Measurements from ENCODE around the gene NGLY1. TPM values are rescaled to one million over a fixed set of nuclear protein-coding genes. Genes with fewer than 3 reads are reported as not detected.

Gene NGLY1
- total RNA-seq, 5 donors from 2014 or later (not counting 1 experiment from before 2014, with no cell fraction given): 58.6 to 67.0 (median 61.4) TPM

GRCh38 chr3:25821746-25822573 is 38.7 kb upstream of the NGLY1 start:
- peaks cover 11 to 16% (median 13%) of the 10 kb centered on the region in 3 donors for H3K4me1 Mint-ChIP-seq

GRCh38 chr3:25820816-25821486 is 37.7 kb upstream of the NGLY1 start:
- CTCF ChIA-PET: no interaction called here
- no CpG with 5 or more reads among the region's 4 CpGs for WGBS (ENCODE audit: insufficient coverage)

More at GRCh38 chr3:25821746-25822573, 38.7 kb upstream of the NGLY1 start:
- no peak overlapping the region for H3K27ac Mint-ChIP-seq
- H3K4me3 ChIP-seq (ENCODE audit: control insufficient read depth in 1 of 2, extremely low read depth in 1 of 2, low read length in 1 of 2): no peak overlapping the region
- H3K9me3 ChIP-seq: no peaks in the 10 kb centered on the region
- no CpG with 5 or more reads among the region's 4 CpGs for WGBS (ENCODE audit: insufficient coverage)
- ChIA-PET CTCF (no interaction called here), POLR2A (no interaction called here)
- H3K27me3 Mint-ChIP-seq: peaks cover 0 to 2% of the 10 kb centered on the region in 2 donors
- H3K4me1 ChIP-seq (ENCODE audit: control insufficient read depth in 1 of 2, extremely low read depth in 1 of 2, insufficient read depth in 2 of 2, low read length in 2 of 2): peaks cover 0 to 2% of the 10 kb centered on the region in 2 experiments
- H3K27me3 ChIP-seq (replicated peaks in 1 of 2; ENCODE audit: control insufficient read depth in 2 of 2, extremely low read depth in 1 of 2, insufficient read depth in 2 of 2, low read length in 1 of 2): no peaks in the 10 kb centered on the region
- H3K9me3 Mint-ChIP-seq: peaks cover 0 to 5% (median 0%) of the 10 kb centered on the region in 3 donors
- ATAC-seq (replicated peaks in 1 of 4): no peak
- H3K36me3 Mint-ChIP-seq: no peaks in the 10 kb centered on the region
- no peak overlapping the region for H3K4me3 Mint-ChIP-seq
- H3K36me3 ChIP-seq (ENCODE audit: control insufficient read depth in 2 of 2, extremely low read depth in 1 of 2, insufficient read depth in 1 of 2, low read length in 1 of 2): no peaks in the 10 kb centered on the region
- no peak overlapping the region for H3K27ac ChIP-seq (ENCODE audit: low read length)
- no peak for DNase-seq

GRCh38 chr3:25820366-25820765 is 37.1 kb upstream of the NGLY1 start:
- ATAC-seq (replicated peaks in 1 of 4): no peak
- H3K4me3 Mint-ChIP-seq: no peak overlapping the region
- Histone ChIP-seq H3K36me3 (ENCODE audit: control insufficient read depth in 2 of 2, extremely low read depth in 1 of 2, insufficient read depth in 1 of 2, low read length in 1 of 2) (no peaks in the 10 kb centered on the region), H3K9me3 (no peaks in the 10 kb centered on the region), H3K4me3 (ENCODE audit: control insufficient read depth in 1 of 2, extremely low read depth in 1 of 2, low read length in 1 of 2) (no peak overlapping the region), H3K27me3 (replicated peaks in 1 of 2; ENCODE audit: control insufficient read depth in 2 of 2, extremely low read depth in 1 of 2, insufficient read depth in 2 of 2, low read length in 1 of 2) (no peaks in the 10 kb centered on the region), H3K27ac (ENCODE audit: low read length) (no peak overlapping the region), H3K4me1 (ENCODE audit: control insufficient read depth in 1 of 2, extremely low read depth in 1 of 2, insufficient read depth in 2 of 2, low read length in 2 of 2) (no peaks in the 10 kb centered on the region)
- no peaks in the 10 kb centered on the region for H3K36me3 Mint-ChIP-seq
- H3K27ac Mint-ChIP-seq: no peak overlapping the region
- H3K27me3 Mint-ChIP-seq: peaks cover 2 to 4% of the 10 kb centered on the region in 2 donors
- peaks cover 0 to 3% (median 0%) of the 10 kb centered on the region in 3 donors for H3K4me1 Mint-ChIP-seq
- ChIA-PET POLR2A (no interaction called here), CTCF (no interaction called here)
- no peak for DNase-seq
- H3K9me3 Mint-ChIP-seq: no peaks in the 10 kb centered on the region

More at GRCh38 chr3:25820816-25821486, 37.7 kb upstream of the NGLY1 start:
- no peak for DNase-seq
- POLR2A ChIA-PET: no interaction called here
- no peak overlapping the region for H3K27ac Mint-ChIP-seq
- no peak overlapping the region for H3K4me3 ChIP-seq (ENCODE audit: control insufficient read depth in 1 of 2, extremely low read depth in 1 of 2, low read length in 1 of 2)
- H3K27me3 Mint-ChIP-seq: peaks cover 2 to 4% of the 10 kb centered on the region in 2 donors
- no peaks in the 10 kb centered on the region for H3K36me3 Mint-ChIP-seq
- H3K36me3 ChIP-seq (ENCODE audit: control insufficient read depth in 2 of 2, extremely low read depth in 1 of 2, insufficient read depth in 1 of 2, low read length in 1 of 2): no peaks in the 10 kb centered on the region
- no peak for ATAC-seq (replicated peaks in 1 of 4)
- no peaks in the 10 kb centered on the region for H3K9me3 ChIP-seq
- H3K9me3 Mint-ChIP-seq: peaks cover 0 to 2% (median 0%) of the 10 kb centered on the region in 3 donors
- H3K4me1 ChIP-seq (ENCODE audit: control insufficient read depth in 1 of 2, extremely low read depth in 1 of 2, insufficient read depth in 2 of 2, low read length in 2 of 2): no peaks in the 10 kb centered on the region
- H3K4me3 Mint-ChIP-seq: no peak overlapping the region
- H3K4me1 Mint-ChIP-seq: peaks cover 2 to 6% (median 3%) of the 10 kb centered on the region in 3 donors
- H3K27ac ChIP-seq (ENCODE audit: low read length): no peak overlapping the region
- no peaks in the 10 kb centered on the region for H3K27me3 ChIP-seq (replicated peaks in 1 of 2; ENCODE audit: control insufficient read depth in 2 of 2, extremely low read depth in 1 of 2, insufficient read depth in 2 of 2, low read length in 1 of 2)

GRCh38 chr3:25818335-25818734 is 35.1 kb upstream of the NGLY1 start:
- Histone ChIP-seq H3K9me3 (no peaks in the 10 kb centered on the region), H3K4me1 (ENCODE audit: control insufficient read depth in 1 of 2, extremely low read depth in 1 of 2, insufficient read depth in 2 of 2, low read length in 2 of 2) (no peaks in the 10 kb centered on the region), H3K4me3 (ENCODE audit: control insufficient read depth in 1 of 2, extremely low read depth in 1 of 2, low read length in 1 of 2) (no peak overlapping the region), H3K36me3 (ENCODE audit: control insufficient read depth in 2 of 2, extremely low read depth in 1 of 2, insufficient read depth in 1 of 2, low read length in 1 of 2) (no peaks in the 10 kb centered on the region), H3K27me3 (replicated peaks in 1 of 2; ENCODE audit: control insufficient read depth in 2 of 2, extremely low read depth in 1 of 2, insufficient read depth in 2 of 2, low read length in 1 of 2) (no peaks in the 10 kb centered on the region), H3K27ac (ENCODE audit: low read length) (no peak overlapping the region)
- Mint-ChIP-seq H3K27ac (no peak overlapping the region), H3K4me3 (no peak overlapping the region), H3K36me3 (no peaks in the 10 kb centered on the region), H3K9me3 (no peaks in the 10 kb centered on the region), H3K27me3 (peaks cover 2 to 4% of the 10 kb centered on the region in 2 donors), H3K4me1 (no peaks in the 10 kb centered on the region)
- ATAC-seq (replicated peaks in 1 of 4) (no peak), DNase-seq (no peak)
- WGBS (ENCODE audit: insufficient coverage): 29% methylated on average over 1 of the region's 4 CpGs
- ChIA-PET CTCF (no interaction called here), POLR2A (no interaction called here)

- ChIA-PET POLR2A (no interaction called here), CTCF (no interaction called here)
- no peak overlapping the region for H3K4me3 Mint-ChIP-seq
- no peak overlapping the region for H3K27ac Mint-ChIP-seq
- Histone ChIP-seq H3K36me3 (ENCODE audit: control insufficient read depth in 2 of 2, extremely low read depth in 1 of 2, insufficient read depth in 1 of 2, low read length in 1 of 2) (no peaks in the 10 kb centered on the region), H3K27me3 (replicated peaks in 1 of 2; ENCODE audit: control insufficient read depth in 2 of 2, extremely low read depth in 1 of 2, insufficient read depth in 2 of 2, low read length in 1 of 2) (no peaks in the 10 kb centered on the region), H3K27ac (ENCODE audit: low read length) (no peak overlapping the region), H3K4me1 (ENCODE audit: control insufficient read depth in 1 of 2, extremely low read depth in 1 of 2, insufficient read depth in 2 of 2, low read length in 2 of 2) (no peaks in the 10 kb centered on the region), H3K9me3 (no peaks in the 10 kb centered on the region), H3K4me3 (ENCODE audit: control insufficient read depth in 1 of 2, extremely low read depth in 1 of 2, low read length in 1 of 2) (no peak overlapping the region)
- H3K9me3 Mint-ChIP-seq: no peaks in the 10 kb centered on the region
- ATAC-seq (replicated peaks in 1 of 4) (no peak), DNase-seq (no peak)
- no CpG with 5 or more reads among the region's 1 CpG for WGBS (ENCODE audit: insufficient coverage)
- H3K36me3 Mint-ChIP-seq: no peaks in the 10 kb centered on the region
- H3K27me3 Mint-ChIP-seq: peaks cover 2 to 4% of the 10 kb centered on the region in 2 donors
- H3K4me1 Mint-ChIP-seq: no peaks in the 10 kb centered on the region
Measured at GRCh38 chr3:25817638-25818037, 34.4 kb upstream of the NGLY1 start.

- peaks cover 2 to 4% of the 10 kb centered on the region in 2 donors for H3K27me3 Mint-ChIP-seq
- H3K4me1 Mint-ChIP-seq: no peaks in the 10 kb centered on the region
- H3K4me3 Mint-ChIP-seq: no peak overlapping the region
- H3K36me3 Mint-ChIP-seq: no peaks in the 10 kb centered on the region
- H3K27ac Mint-ChIP-seq: no peak overlapping the region
- H3K27ac ChIP-seq (ENCODE audit: low read length): no peak overlapping the region
- no peaks in the 10 kb centered on the region for H3K36me3 ChIP-seq (ENCODE audit: control insufficient read depth in 2 of 2, extremely low read depth in 1 of 2, insufficient read depth in 1 of 2, low read length in 1 of 2)
- no peaks in the 10 kb centered on the region for H3K9me3 Mint-ChIP-seq
- DNase-seq (no peak), ATAC-seq (replicated peaks in 1 of 4) (no peak)
- H3K4me1 ChIP-seq (ENCODE audit: control insufficient read depth in 1 of 2, extremely low read depth in 1 of 2, insufficient read depth in 2 of 2, low read length in 2 of 2): no peaks in the 10 kb centered on the region
- no peaks in the 10 kb centered on the region for H3K27me3 ChIP-seq (replicated peaks in 1 of 2; ENCODE audit: control insufficient read depth in 2 of 2, extremely low read depth in 1 of 2, insufficient read depth in 2 of 2, low read length in 1 of 2)
- no peaks in the 10 kb centered on the region for H3K9me3 ChIP-seq
- CTCF ChIA-PET: no interaction called here
- POLR2A ChIA-PET: interaction anchor here in 1 of 2 donors (0.6 kb wide), 1 partner anchor 204 kb away, joined by 3 read pairs; no protein-coding TSS in a partner anchor
- H3K4me3 ChIP-seq (ENCODE audit: control insufficient read depth in 1 of 2, extremely low read depth in 1 of 2, low read length in 1 of 2): no peak overlapping the region
- WGBS (ENCODE audit: insufficient coverage): no CpG with 5 or more reads among the region's 1 CpG
Measured at GRCh38 chr3:25817107-25817506, 33.9 kb upstream of the NGLY1 start.
